HepG2 (cell line): Measurements from ENCODE around the gene USP2. TPM values are rescaled to one million over a fixed set of nuclear protein-coding genes. Genes with fewer than 3 reads are reported as not detected.

Source experiments
- ADNP ChIP-seq: sonication (generic); formaldehyde crosslinking; IDR thresholded peaks from 2 replicates; pipeline ENCODE4 v1.4.0; 2020; ENCODE audit warnings: missing genetic modification reagents
- AGO1 ChIP-seq: fragments of 200-400 bp; formaldehyde crosslinking; IDR thresholded peaks from 2 replicates; pipeline ENCODE4 v1.6.1; 2017; ENCODE audit warnings: mild to moderate bottlenecking, low read depth, low read length, moderate library complexity; ENCODE audit not compliant: poor library complexity, severe bottlenecking
- CBFB ChIP-seq: sonication (generic); formaldehyde crosslinking; IDR thresholded peaks from 2 replicates; pipeline ENCODE4 v1.4.0; 2020; ENCODE audit warnings: missing genetic modification reagents
- CCAR2 ChIP-seq: fragments of 200-400 bp; formaldehyde crosslinking; optimal IDR thresholded peaks from 2 replicates; pipeline ENCODE3; 2018; ENCODE audit warnings: low read depth, mild to moderate bottlenecking, low read length, moderate library complexity
- CEBPB ChIP-seq: IDR thresholded peaks from 2 replicates; pipeline ENCODE4 v1.6.1; 2011; ENCODE audit warnings: low read depth, low read length, improper control_type of control experiment, borderline replicate concordance
- E2F1 ChIP-seq: sonication (generic); formaldehyde crosslinking; IDR thresholded peaks from 2 replicates; pipeline ENCODE4 v1.5.0; 2020; ENCODE audit warnings: missing genetic modification reagents
- ELF1 ChIP-seq: sonication (generic); formaldehyde crosslinking; IDR thresholded peaks from 2 replicates; pipeline ENCODE4 v1.4.0; 2020; ENCODE audit warnings: missing genetic modification reagents
- ERF ChIP-seq: IDR thresholded peaks from 2 replicates; pipeline ENCODE4 v1.6.1; 2018; ENCODE audit warnings: missing biosample characterization, missing genetic modification reagents
- FOSL2 ChIP-seq: sonication (generic); formaldehyde crosslinking; IDR thresholded peaks from 2 replicates; pipeline ENCODE4 v1.4.0; 2020; ENCODE audit warnings: missing genetic modification reagents
- HOXA3 ChIP-seq: sonication (generic); formaldehyde crosslinking; IDR thresholded peaks from 2 replicates; pipeline ENCODE4 v1.5.0; 2020; ENCODE audit warnings: missing genetic modification reagents
- HOXD1 ChIP-seq: sonication (generic); formaldehyde crosslinking; IDR thresholded peaks from 2 replicates; pipeline ENCODE4 v1.5.0; 2020; ENCODE audit warnings: missing genetic modification reagents
- KLF12 ChIP-seq: sonication (generic); formaldehyde crosslinking; IDR thresholded peaks from 2 replicates; pipeline ENCODE4 v1.4.0; 2020; ENCODE audit warnings: missing genetic modification reagents, borderline replicate concordance
- NFE2 ChIP-seq: sonication (generic); formaldehyde crosslinking; IDR thresholded peaks from 2 replicates; pipeline ENCODE4 v1.4.0; 2020; ENCODE audit warnings: missing genetic modification reagents
- NFE2L1 ChIP-seq: sonication (generic); formaldehyde crosslinking; IDR thresholded peaks from 2 replicates; pipeline ENCODE4 v1.4.0; 2020; ENCODE audit warnings: missing genetic modification reagents, mild to moderate bottlenecking, borderline replicate concordance
- NR0B2 ChIP-seq: sonication (generic); formaldehyde crosslinking; IDR thresholded peaks from 2 replicates; pipeline ENCODE4 v1.4.0; 2020; ENCODE audit warnings: mild to moderate bottlenecking, missing genetic modification reagents
- PHF5A ChIP-seq: IDR thresholded peaks from one replicate; pipeline ENCODE4 v1.6.1; 2018; ENCODE audit warnings: low read depth, missing genetic modification reagents; ENCODE audit not compliant: unreplicated experiment
- RARA ChIP-seq: IDR thresholded peaks from 2 replicates; pipeline ENCODE4 v1.6.1; 2016; ENCODE audit warnings: missing genetic modification reagents, missing compliant biosample characterization
- SIX1 ChIP-seq: sonication (generic); formaldehyde crosslinking; IDR thresholded peaks from 2 replicates; pipeline ENCODE4 v1.4.0; 2020; ENCODE audit warnings: missing genetic modification reagents, borderline replicate concordance
- SRSF9 ChIP-seq: fragments of 200-400 bp; formaldehyde crosslinking; IDR thresholded peaks from 2 replicates; pipeline ENCODE4 v1.6.1; 2018; ENCODE audit warnings: borderline replicate concordance, mild to moderate bottlenecking, low read depth, low read length; ENCODE audit not compliant: insufficient read depth, poor library complexity, severe bottlenecking
- ZFY ChIP-seq: sonication (generic); formaldehyde crosslinking; IDR thresholded peaks from 2 replicates; pipeline ENCODE4 v1.4.0; 2020; ENCODE audit warnings: missing genetic modification reagents
- ZNF547 ChIP-seq: sonication (generic); formaldehyde crosslinking; IDR thresholded peaks from 2 replicates; pipeline ENCODE4 v1.5.1; 2020; ENCODE audit warnings: mild to moderate bottlenecking, missing genetic modification reagents
- ZNF577 ChIP-seq: sonication (generic); formaldehyde crosslinking; IDR thresholded peaks from 2 replicates; pipeline ENCODE4 v1.4.0; 2020; ENCODE audit warnings: mild to moderate bottlenecking, low read depth, missing genetic modification reagents, borderline replicate concordance
- ZSCAN12 ChIP-seq: sonication (generic); formaldehyde crosslinking; IDR thresholded peaks from 2 replicates; pipeline ENCODE4 v1.9.0; 2021; ENCODE audit warnings: mild to moderate bottlenecking, missing genetic modification reagents
- ZZZ3 ChIP-seq: sonication (generic); formaldehyde crosslinking; IDR thresholded peaks from 2 replicates; pipeline ENCODE4 v1.4.0; 2020; ENCODE audit warnings: missing genetic modification reagents, mild to moderate bottlenecking, borderline replicate concordance
- polyA plus RNA-seq, 8 experiments: library from polyadenylated mRNA; depleted of rRNA in 3 of 8; stranded (reverse) in 7 of 8; unstranded in 1 of 8; fragments of >200 nt; fragmentation: Illumina TruSeq in 4 of 8; extraction: Trizol in 4 of 8; gene quantifications; 2 replicates each; pipeline versions ENCODE4 v1.2.1 to v1.2.3, GENCODE V29; 2011 to 2016; ENCODE audit warnings: low read depth in 4 of 8, missing spikeins in 1 of 8, mixed read lengths in 1 of 8; ENCODE audit not compliant: insufficient read depth in 1 of 8
- total RNA-seq, 5 experiments: library from RNA; depleted of rRNA; stranded (reverse); fragments of >200 nt; fragmentation: Illumina TruSeq; extraction: Trizol; gene quantifications; 2 replicates each; pipeline ENCODE4 v1.2.3, GENCODE V29; 2016; ENCODE audit warnings: low read depth in 1 of 5
- TF ChIP-seq, protein P1 (sequence below): IDR thresholded peaks from 2 replicates; pipeline ENCODE4 v1.6.1; 2016; ENCODE audit warnings: missing biosample characterization, missing genetic modification reagents, low read depth
- TF ChIP-seq, protein P2 (sequence below): sonication (generic); formaldehyde crosslinking; IDR thresholded peaks from 2 replicates; pipeline ENCODE4 v1.5.0; 2020; ENCODE audit warnings: mild to moderate bottlenecking, missing genetic modification reagents, borderline replicate concordance

Gene USP2
- total and polyA plus RNA-seq, 2 of the 13 experiments (the other 11 are each of a cell fraction or from before 2014, with no cell fraction given), result 2.5 to 6.0 TPM

GRCh38 chr11:119339589-119340334, 41.7 kb downstream of the USP2 start (continued):
- TF ChIP-seq ZSCAN12 (CRISPR knock-in tag), result peak; percentile 64; the same call in 1 of the 2 replicates
- TF ChIP-seq AGO1, result peak; percentile 70
- no peak for TF ChIP-seq NFE2L1 (CRISPR knock-in tag)
- TF ChIP-seq FOSL2, result no peak
- TF ChIP-seq ERF (CRISPR knock-in tag), result 0 out of 2 replicates have a peak, but pooled peaks have one; percentile 20
- TF ChIP-seq, protein P1, sequence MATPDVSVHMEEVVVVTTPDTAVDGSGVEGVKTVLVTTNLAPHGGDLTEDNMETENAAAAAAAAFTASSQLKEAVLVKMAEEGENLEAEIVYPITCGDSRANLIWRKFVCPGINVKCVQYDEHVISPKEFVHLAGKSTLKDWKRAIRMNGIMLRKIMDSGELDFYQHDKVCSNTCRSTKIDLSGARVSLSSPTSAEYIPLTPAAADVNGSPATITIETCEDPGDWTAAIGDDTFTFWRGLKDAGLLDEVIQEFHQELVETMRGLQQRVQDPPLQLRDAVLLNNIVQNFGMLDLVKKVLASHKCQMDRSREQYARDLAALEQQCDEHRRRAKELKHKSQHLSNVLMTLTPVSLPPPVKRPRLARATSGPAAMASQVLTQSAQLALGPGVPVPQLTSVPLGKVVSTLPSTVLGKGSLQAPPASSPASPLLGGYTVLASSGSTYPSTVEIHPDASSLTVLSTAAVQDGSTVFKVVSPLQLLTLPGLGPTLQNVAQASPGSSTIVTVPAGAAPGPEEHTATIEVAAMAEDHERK (CRISPR knock-in tag), result no peak
- no peak for TF ChIP-seq PHF5A (CRISPR knock-in tag)
- no peak for TF ChIP-seq CEBPB
- no peak for TF ChIP-seq HOXD1 (CRISPR knock-in tag)
- peak; percentile 62; the same call in 1 of the 2 replicates for TF ChIP-seq ADNP (CRISPR knock-in tag)
- TF ChIP-seq ZFY (CRISPR knock-in tag), result peak; percentile 65; the same call in 1 of the 2 replicates
- TF ChIP-seq NFE2, result no peak
- no peak for TF ChIP-seq KLF12 (CRISPR knock-in tag)
- TF ChIP-seq E2F1 (CRISPR knock-in tag), result no peak
- TF ChIP-seq ELF1 (CRISPR knock-in tag), result no peak
- TF ChIP-seq HOXA3 (CRISPR knock-in tag), result no peak
- no peak for TF ChIP-seq CCAR2
- TF ChIP-seq, protein P2, sequence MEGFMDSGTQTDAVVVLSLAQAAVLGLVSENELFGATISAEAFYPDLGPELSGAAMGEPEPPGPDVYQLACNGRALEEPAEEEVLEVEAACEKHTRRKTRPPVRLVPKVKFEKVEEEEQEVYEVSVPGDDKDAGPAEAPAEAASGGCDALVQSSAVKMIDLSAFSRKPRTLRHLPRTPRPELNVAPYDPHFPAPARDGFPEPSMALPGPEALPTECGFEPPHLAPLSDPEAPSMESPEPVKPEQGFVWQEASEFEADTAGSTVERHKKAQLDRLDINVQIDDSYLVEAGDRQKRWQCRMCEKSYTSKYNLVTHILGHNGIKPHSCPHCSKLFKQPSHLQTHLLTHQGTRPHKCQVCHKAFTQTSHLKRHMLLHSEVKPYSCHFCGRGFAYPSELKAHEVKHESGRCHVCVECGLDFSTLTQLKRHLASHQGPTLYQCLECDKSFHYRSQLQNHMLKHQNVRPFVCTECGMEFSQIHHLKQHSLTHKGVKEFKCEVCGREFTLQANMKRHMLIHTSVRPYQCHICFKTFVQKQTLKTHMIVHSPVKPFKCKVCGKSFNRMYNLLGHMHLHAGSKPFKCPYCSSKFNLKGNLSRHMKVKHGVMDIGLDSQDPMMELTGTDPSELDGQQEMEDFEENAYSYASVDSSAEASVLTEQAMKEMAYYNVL (CRISPR knock-in tag), result no peak
- no peak for TF ChIP-seq ZZZ3
- TF ChIP-seq SRSF9, result no peak
- TF ChIP-seq NR0B2 (CRISPR knock-in tag), result no peak
- no peak for TF ChIP-seq SIX1 (CRISPR knock-in tag)
- no peak for TF ChIP-seq ZNF577 (CRISPR knock-in tag)
- no peak for TF ChIP-seq CBFB (CRISPR knock-in tag)
- TF ChIP-seq RARA (CRISPR knock-in tag), result no peak
- TF ChIP-seq ZNF547 (CRISPR knock-in tag), result no peak
